ENCODE measurements around the gene MPZL1. TPM values are rescaled to one million over a fixed set of nuclear protein-coding genes. Genes with fewer than 3 reads are reported as not detected.

MPZL1 gene
- total and polyA plus RNA-seq, 7 donors = 5.2 to 22.4 (median 14.1) TPM

GRCh38 chr1:167703557-167703956 is 18.2 kb upstream of the MPZL1 start:
- H3K27me3 ChIP-seq (ENCODE audit: insufficient read depth in 3 of 3, low read length in 2 of 3) = no peaks in the 10 kb centered on the region
- TF ChIP-seq CTCF (IDR thresholded peaks at IDR 0.05) = no peak
- no peaks in the 10 kb centered on the region for H3K9me3 ChIP-seq
- no peak overlapping the region for H3K4me3 ChIP-seq
- DNase-seq = no peak
- WGBS, 3 donors = 86 to 100% (median 100%) methylated on average over 1 of the region's 1 CpG
- H3K27ac ChIP-seq = no peak overlapping the region
- ATAC-seq = no peak
- intact Hi-C loops (cut with DNase I) = loop anchor here in 1 of 2 donors (5.0 kb wide), 1 partner anchor 1339 kb away; no protein-coding TSS in a partner anchor
- peaks cover 4% of the 10 kb centered on the region for H3K4me1 ChIP-seq
- peaks cover 0 to 50% of the 10 kb centered on the region in 2 donors for H3K36me3 ChIP-seq (ENCODE audit: insufficient read depth in 1 of 2, low read depth in 1 of 2)

GRCh38 chr1:167704715-167705114 is 17.1 kb upstream of the MPZL1 start:
- intact Hi-C loops (cut with DNase I) = loop anchor here in 1 of 2 donors (5.0 kb wide), 1 partner anchor 1338 kb away; no protein-coding TSS in a partner anchor
- WGBS, 3 donors = 58 to 66% (median 59%) methylated on average over 2 of the region's 2 CpGs

GRCh38 chr1:167705250-167705649 is 16.5 kb upstream of the MPZL1 start:
- DNase-seq (no peak), ATAC-seq (no peak)
- H3K9me3 ChIP-seq = no peaks in the 10 kb centered on the region
- intact Hi-C loops (cut with DNase I) = no loop called here
- no peaks in the 10 kb centered on the region for H3K27me3 ChIP-seq (ENCODE audit: insufficient read depth in 3 of 3, low read length in 2 of 3)
- WGBS, 3 donors = 63 to 80% (median 66%) methylated on average over 6 of the region's 6 CpGs
- no peaks in the 10 kb centered on the region for H3K4me1 ChIP-seq
- H3K4me3 ChIP-seq = no peak overlapping the region
- TF ChIP-seq CTCF (IDR thresholded peaks at IDR 0.05) = no peak
- H3K27ac ChIP-seq = no peak overlapping the region
- peaks cover 0 to 36% of the 10 kb centered on the region in 2 donors for H3K36me3 ChIP-seq (ENCODE audit: insufficient read depth in 1 of 2, low read depth in 1 of 2)

More at GRCh38 chr1:167704715-167705114, 17.1 kb upstream of the MPZL1 start:
- peaks cover 0 to 40% of the 10 kb centered on the region in 2 donors for H3K36me3 ChIP-seq (ENCODE audit: insufficient read depth in 1 of 2, low read depth in 1 of 2)
- no peak for ATAC-seq
- no peak overlapping the region for H3K4me3 ChIP-seq
- H3K27me3 ChIP-seq (ENCODE audit: insufficient read depth in 3 of 3, low read length in 2 of 3) = no peaks in the 10 kb centered on the region
- H3K4me1 ChIP-seq = no peaks in the 10 kb centered on the region
- H3K9me3 ChIP-seq = no peaks in the 10 kb centered on the region
- no peak for DNase-seq
- H3K27ac ChIP-seq = no peak overlapping the region
- no peak for TF ChIP-seq CTCF (IDR thresholded peaks at IDR 0.05)

GRCh38 chr1:167706363-167706762 is 15.4 kb upstream of the MPZL1 start:
- H3K9me3 ChIP-seq = no peaks in the 10 kb centered on the region
- peaks cover 0 to 34% of the 10 kb centered on the region in 2 donors for H3K36me3 ChIP-seq (ENCODE audit: insufficient read depth in 1 of 2, low read depth in 1 of 2)
- H3K4me1 ChIP-seq = no peaks in the 10 kb centered on the region
- TF ChIP-seq CTCF (IDR thresholded peaks at IDR 0.05) = no peak
- no peaks in the 10 kb centered on the region for H3K27me3 ChIP-seq (ENCODE audit: insufficient read depth in 3 of 3, low read length in 2 of 3)
- DNase-seq (no peak), ATAC-seq (no peak)
- 76 to 84% (median 82%) methylated on average over 2 of the region's 2 CpGs for WGBS, 3 donors
- no peak overlapping the region for H3K4me3 ChIP-seq
- H3K27ac ChIP-seq = no peak overlapping the region
- intact Hi-C loops (cut with DNase I) = no loop called here
